HG03520 (cell line): ENCODE data around the gene COL20A1.

ENCODE experiments used
- ATAC-seq: cut with Tn5 transposase; IDR thresholded peaks from one replicate; pipeline ENCODE4 v1.9.1; 2021; ENCODE audit warnings: mild to moderate bottlenecking, moderate library complexity; ENCODE audit not compliant: unreplicated experiment

COL20A1 gene

DNA sequence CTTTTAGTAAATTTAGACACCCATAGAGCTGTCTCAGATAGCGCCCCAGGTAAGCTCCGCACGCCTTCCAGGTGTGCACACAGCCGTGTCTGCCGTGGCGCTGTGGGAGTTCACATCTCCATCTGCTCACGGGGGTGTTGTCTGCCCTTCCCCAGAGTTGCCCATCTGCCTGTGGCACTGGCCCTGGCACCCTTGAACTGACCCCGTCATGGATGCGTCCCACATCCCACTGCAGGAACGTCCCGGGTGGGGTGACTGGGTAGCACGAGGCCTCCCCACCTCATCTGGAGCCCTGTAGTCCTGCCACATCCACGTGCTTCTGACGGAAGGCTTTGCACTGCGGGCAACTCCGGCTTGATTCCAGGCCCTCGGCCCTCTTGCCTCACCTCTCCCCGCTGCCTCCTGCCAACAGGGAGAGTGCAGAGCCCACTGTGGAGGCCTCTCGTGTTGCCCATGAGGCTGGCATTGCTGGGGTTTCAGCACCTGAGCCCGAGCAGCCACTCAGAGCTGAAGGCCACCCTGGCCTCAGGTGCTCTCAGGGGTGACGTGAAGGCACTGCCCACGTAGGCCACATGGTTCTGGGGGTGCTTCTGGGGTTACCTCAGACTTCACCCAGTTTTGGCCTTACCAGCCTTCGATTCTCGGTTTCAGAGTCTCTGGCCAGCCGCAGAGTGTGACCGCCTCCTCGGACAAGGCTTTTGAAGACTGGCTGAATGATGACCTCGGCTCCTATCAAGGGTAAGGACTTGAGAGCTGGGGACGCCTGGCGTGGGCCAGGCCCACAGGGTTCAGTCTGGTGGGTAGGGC lies 15.3 kb upstream of the COL20A1 start:
- no peak for ATAC-seq

DNA sequence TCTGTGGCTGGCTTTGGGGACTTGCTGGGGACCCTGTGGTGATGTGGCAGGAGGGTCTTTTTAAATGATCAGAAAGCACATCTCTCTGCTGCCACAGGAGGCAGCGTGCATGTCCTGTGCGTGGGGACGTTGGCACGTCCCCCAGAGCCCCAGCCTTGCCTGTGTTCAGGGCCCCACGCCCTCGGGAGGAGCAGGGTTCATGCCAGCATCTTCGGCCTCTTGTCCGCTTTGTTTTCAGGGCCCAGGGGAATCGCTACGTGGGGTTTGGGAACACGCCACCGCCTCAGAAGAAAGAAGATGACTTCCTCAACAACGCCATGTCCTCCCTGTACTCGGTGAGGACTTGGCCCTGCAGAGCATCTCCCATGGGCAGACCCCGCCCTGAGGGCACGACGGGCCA lies 14.3 kb upstream of the COL20A1 start:
- no peak for ATAC-seq

DNA sequence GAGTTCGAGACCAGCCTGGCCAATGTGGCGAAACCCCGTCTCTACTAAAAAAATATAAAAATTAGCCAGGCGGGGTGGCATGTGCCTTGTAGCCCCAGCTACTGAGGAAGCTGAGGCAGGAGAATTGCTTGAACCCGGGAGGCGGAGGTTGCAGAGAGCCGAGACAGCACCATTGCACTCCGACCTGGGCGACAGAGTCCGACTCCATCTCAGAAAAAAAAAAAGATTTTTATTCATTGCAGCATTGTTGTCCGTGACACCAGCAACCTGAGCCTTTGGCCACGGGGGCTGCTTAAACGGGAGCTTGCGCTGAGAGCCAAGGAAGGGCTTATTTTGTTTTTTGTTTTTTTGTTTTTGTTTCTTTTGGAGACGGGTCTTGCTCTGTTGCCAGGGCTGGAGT lies 13.1 kb upstream of the COL20A1 start:
- ATAC-seq, result no peak

DNA sequence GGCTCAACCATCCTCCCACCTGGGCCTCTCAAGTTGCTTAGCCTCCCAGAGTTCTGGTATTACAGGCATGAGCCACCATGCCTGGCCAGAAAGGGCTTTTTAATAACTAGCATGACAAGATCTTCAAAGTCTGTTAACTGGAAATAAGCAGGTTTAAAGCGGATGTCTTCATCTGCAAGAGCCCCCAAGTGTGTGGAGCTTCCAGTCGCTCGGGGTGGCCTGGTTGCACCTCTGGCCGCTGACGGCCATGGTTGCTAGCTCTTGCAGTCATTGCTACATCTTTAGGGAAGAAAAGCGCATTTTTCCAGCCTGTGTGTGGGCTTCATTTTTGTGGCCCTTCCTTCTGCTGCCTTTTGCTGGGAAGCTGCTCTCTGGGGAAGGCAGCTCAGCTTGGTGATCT lies 12.6 kb upstream of the COL20A1 start:
- no peak for ATAC-seq

DNA sequence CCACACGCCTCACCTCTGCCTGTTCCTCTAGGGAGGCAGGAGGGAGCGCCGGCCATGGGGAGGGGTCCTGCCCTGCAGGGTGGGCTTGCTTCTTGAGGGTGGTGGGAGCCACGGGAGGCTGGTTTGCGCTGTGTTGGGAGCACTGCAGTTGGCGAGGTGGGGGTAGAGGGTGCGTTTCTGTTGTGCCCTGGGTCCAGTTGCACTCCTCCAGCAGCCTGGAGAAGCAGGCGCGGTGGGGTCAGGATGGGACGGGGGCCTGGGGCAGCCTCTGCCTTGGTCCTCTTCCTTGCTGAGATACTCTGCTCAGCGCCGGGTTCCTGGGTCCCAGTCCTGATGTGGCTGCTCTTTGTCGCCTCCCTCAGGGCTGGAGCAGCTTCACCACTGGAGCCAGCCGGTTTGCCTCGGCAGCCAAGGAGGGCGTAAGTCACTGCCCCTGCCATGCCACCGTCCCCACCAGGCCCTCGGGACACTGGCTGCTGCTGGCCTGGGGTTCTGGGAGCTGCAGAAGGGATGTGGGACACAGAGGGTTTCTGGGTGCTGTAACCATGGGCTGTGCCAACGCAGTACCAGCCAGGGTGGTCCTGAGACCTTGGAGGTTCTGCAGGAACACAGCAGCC lies 11.9 kb upstream of the COL20A1 start:
- ATAC-seq, result no peak

DNA sequence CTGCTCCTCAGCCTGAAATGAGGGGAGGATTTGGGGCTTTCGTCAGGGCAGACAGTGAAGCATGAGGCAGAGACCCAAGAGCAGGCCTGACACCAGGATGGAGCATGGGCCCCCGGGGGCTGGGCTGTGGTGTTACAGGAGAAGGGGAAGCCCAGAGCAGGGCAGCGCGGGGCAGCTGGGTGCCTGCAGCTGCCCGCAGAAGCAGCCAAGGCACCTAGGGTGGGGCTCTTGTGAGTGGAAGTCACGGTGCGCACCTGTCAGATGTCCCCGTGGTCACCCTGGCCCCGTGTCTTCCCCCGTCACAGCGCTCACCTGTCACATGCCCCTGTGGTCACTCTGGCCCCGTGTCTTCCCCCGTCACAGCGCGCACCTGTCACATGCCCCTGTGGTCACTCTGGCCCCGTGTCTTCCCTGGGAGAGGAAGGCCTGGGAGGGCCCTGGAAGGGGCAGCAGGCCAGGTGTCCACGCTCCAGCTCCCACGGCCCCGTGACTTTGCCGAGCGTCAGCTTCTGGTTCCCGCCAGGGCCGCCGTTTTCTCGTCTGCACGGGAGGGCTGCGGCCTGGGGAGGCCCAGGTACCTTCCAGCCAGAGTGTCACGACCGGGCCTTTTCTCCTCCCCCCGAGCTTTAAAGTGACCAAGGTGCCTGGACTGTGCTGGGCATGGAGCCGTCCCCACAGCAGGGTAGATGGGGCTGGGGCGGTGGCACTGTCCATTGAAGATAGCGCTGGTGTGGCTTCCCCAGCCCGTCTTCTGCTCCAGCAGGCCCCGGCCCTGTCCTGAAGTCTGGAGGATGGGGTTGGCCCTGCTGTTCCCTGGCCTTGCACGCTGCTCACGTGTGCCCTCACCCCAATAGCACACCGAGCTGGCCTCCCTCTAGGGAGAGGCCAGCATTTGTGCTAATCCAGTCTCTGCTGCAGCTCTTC lies 11.0 kb upstream of the COL20A1 start:
- ATAC-seq, result no peak

DNA sequence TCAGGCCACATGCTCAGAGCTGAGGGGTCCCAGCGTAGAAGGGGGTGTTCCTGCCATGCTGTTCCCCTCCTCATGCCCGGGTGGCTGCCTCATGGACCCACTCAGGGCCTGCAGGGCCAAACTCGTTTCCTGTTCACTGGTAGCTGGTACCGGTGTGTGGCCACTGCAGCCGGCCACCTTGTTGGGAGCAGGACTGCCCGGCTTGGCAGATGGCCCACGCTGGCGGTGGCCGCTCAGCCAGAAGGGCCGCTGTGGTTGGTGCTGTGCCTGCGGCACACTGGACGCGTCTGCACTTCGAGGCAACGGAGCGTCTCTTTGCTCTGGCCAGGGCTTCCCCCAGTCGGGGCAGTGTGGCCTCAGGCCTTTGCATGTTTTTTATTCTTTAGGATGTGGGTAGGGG lies 10.0 kb upstream of the COL20A1 start:
- no peak for ATAC-seq

DNA sequence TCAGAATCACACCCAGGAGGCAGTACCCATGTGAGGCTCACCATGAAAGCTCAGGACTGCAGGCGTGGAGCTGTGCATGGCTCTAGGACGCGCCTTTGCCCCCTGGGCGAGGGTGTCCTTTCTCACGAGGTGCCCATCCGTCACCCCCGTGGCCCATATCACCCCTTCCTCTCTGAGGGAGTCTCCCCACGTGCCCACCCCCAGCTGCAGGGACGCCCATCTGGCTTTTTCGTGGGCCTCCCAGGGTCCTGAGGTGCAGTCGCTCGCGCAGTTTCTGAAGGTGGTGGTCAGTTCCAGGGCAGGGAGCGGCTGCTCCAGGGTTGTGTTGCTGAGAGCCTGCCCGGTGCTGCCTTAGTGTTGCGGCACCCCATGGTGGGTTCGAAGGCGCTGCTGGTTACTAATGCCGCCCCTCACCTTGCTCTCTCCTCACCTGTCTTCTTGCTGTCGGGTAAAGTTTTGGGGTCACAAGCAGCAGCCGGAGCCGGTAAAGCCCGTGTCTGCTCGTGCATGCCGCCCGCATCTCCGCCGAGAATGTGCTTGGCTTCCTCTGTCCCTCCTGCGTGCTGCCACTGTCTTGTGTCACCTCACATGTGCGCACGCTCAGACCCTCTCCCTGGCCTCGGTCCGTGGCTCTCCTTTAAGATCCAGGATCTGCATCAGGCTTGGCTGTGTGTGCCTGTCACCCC lies 9.4 kb upstream of the COL20A1 start:
- no peak for ATAC-seq

DNA sequence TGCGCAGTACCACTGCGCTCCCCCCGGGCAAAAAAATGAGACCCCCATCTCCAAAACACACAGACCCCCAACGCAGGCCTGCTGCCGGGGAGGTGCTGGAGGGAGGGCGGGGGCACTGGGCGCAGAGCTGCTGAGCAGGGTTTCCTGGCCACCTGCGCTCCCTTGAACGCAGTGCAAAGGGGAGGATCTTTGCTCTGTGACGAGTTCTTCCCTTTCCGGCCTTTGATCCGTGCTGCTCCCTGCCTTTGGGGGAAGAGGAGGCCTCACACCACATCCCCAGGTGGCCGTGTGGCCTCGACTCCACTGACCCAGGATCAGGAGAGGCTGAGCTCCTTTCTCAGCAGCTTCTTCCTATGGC lies 8.9 kb upstream of the COL20A1 start:
- ATAC-seq, result no peak

DNA sequence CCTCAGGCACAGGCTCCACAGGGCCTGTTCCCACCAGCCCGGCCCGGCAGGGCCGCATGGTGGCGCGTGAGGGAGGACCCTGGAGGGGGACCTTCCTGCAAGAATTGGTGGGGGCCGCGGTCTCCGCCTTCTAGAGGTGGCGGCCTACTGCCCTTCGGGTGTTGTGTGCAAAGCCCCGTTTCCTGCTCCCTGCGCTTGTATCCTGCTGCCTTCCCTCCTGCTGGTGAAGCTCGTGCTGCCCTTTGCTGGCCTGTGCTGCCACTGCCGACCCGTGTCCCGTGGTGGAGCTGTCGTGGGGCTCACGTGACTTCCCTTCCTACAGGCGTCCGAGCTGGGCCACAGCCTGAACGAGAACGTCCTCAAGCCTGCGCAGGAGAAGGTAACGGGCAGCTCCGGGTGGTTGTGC lies 8.4 kb upstream of the COL20A1 start:
- ATAC-seq, result no peak

DNA sequence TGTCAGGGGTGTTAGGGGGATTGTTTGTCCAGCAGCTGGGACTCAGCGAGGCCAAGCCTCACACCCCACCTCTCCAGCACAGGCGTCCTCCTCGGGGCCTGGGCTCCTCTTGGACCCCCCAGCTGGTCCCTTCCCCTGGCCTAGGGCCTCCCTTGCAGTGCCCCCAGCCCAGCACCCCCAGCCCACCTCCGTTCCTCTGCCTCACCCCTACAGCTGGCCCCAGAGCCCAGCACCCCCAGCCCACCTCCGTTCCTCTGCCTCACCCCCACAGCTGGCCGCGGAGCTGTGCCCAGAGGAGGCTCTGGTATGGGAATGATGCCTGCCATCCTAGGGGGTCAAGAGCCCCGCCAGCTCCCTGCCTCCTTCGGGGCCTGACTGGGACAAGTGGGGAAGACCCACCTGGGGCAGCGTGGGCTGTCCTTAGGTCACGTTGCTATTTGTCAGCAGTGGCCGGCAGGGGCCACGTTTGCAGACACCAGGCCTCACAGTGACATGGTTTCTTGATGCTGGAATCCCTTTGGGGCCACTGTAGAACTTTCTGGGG lies 7.9 kb upstream of the COL20A1 start:
- ATAC-seq, result no peak

DNA sequence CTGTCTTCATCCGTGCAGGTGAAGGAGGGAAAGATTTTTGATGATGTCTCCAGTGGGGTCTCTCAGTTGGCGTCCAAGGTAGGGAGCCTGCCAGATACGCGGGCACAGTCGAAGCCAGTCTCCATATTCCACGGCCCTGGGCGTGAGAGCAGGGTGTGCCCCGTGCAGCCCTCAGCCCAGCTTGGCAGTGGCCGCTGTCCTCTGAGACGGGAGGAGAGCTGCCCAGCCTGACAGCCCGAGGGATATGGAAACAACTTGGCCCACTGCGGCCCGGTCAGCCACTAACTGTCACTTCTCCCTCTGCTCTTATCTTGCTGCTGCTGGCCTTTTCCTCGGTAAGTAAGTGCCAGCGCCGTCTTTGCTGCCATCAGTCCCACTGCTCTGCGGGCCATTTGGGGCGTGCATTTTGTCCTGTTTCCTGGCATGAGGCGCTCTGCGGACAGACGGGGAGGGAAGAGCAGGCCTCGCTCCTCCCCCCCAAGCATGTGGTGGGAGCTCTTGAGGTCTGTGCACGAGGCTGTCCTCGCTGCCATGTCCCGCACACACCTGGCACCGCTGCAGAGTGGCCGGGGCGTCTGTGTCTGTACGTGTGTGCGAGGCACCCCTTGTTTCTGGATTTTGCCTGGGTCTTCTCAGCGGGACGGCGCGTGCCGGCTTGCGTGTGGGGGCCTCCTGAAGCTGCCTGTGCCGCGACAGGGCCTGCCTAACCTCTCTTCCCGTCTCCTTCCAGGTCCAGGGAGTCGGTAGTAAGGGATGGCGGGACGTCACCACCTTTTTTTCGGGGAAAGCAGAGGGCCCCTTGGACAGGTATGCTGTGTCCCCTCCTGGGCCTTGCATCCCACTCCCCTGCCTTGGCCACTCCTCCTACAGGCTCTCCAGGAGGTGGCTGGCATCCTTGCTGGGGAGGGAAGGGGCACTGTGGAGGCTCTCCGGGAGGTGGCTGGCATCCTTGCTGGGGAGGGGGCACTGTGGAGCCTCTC lies 7.1 kb upstream of the COL20A1 start:
- ATAC-seq, result no peak

DNA sequence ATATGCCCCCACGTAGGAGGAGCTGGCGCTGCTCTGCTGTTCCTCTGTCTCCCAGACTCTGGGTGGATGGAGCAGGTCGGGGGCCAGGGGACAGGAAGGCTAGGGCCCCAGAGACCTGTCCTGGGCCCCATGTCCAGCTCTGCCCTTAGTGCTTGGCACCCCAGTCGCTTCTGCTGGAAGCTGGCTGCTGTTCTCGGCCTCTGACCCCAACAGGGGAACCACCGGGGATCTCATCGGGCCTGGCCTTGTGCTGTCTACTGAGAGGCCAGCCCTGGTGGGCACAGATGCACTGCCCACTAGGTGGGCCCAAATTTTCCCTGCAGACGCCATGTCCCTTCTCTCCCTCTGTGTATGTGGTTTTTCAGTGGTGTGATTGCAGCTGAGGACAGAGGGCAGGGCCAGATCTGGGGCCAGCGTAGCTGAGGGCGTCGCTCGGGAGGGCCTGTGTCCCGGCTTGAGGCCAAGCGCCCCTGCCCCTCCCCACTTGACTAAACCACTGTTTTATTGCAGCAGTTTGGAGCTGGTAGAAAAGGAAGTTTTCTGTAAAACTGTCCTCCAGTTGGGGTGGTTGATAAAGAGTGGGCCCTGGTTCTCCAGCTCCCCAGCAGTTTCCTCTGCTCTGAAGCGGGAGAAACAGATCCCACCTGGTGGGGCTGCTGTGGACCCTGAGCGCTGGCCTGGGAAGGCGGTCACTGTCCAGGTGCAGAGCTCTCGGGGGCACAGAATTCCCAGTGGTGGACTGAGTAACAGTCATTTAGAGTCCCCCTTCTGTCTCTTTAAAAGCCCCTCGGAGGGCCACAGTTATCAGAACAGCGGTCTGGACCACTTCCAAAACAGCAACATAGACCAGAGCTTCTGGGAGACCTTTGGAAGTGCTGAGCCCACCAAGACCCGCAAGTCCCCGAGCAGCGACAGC lies 5.9 kb upstream of the COL20A1 start:
- ATAC-seq, result no peak

DNA sequence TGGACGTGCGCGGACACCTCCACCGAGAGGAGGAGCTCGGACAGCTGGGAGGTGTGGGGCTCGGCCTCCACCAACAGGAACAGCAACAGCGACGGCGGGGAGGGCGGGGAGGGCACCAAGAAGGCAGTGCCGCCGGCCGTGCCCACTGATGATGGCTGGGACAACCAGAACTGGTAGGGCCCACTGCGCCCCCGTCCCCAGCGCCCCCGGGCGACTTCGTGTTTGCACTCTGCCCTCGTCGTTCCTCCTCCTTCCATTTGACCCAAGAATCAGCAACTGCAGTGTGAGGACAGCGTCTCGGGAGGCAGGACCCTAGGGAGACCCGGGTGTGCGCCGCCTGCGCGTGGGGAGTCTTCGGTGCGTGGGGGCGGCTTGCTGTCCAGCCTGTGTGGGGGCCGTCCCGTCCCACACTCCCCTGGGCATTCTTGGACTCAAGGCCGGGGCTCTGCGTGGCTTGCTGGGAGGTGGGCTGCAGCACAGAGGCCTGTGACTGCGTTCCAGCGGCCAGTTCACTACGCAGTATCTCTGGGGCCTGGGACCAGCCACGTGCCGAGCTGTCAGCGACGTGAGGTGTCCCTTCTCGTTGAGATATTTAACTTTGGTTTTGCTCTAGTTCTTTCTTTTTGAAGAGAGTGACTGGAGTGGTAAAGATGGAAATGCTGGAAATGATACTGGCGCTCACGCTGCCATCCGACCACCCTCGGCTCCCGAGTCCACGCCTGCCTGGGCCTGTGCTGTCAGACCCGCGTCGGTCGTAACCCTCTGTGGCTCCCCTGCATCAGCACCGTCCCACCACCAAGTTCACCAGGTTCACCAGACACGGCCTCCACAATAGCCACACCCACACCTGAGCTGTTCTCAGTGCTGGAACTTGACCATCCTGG lies 5.0 kb upstream of the COL20A1 start:
- ATAC-seq, result no peak

DNA sequence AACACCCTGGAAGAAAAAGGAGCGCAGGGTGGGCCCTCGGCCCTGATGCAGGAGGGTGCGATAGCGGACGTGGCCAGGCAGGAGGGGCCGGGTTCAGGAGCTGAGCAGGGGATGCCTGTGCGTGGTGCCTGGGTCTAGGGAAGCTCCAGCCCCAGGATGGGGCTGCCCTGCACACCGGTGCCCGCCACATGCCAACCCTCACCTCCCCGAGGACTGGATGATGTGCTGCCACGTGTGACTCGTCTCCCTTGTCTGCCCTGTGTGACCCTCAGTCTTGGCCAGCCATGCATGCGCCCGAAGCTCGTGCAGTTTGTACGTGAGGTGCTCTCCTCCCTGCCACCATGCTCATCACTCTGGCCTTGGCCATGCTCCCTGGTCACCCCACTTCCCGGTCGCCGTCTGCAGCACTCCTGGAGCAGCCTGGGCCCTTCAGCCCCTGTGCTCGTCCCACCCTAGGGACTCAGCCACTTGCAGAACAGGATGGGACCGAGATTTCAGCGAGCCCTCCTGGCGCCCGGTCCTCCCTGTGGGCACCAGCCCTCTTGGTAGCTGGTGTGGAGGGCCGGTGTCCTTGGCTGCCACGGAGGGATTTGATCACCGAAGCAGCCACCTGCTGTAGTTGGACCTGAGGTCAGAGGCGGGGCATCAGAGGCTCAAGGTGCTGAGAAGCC lies 4.3 kb upstream of the COL20A1 start:
- no peak for ATAC-seq

DNA sequence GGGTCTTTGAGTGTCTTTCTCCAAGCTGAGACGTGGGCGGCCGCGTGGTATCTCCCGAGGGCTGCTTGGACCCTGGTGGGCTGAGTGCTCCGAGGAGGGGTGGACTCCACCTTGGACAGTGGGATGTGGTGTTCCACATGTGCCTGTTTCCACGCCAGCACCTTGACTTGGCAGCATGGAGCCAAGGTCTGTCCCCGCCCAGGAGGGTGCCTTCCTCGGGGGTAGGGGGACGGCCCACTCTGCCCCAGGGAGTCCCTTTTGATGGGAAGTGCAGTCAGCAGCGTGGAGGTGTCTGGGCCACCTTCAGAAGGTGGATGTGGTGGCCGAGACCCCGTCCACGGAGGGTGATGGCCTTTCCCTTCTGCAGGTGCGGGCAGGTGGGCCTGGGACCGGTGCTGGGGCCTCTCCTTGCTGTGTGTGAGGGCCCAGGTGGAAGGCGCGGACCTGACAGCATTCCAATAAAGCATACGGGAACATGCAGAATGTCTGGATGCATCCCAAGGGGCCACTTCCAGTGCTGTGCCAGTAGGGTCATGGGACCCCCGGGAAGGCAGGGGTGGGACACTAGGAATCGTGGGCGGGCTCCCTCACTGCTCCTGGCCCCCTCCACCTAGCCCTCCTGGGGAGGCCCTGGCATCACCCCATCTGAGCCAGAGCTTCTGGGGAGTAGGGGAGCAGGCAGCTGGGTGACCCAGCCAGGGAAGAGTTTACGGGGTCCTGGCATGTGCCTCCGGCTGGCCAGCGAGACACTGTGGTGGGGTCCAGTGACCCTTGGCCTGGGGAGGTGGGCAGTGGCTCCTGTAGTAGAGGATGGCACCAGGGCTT lies 3.5 kb upstream of the COL20A1 start:
- ATAC-seq, result no peak
